ENCODE measurements around the gene DRAP1. TPM values are rescaled to one million over a fixed set of nuclear protein-coding genes. Genes with fewer than 3 reads are reported as not detected.

Gene DRAP1
- total and polyA plus RNA-seq, 11 donors, result 76.5 to 180 (median 104) TPM

DNA sequence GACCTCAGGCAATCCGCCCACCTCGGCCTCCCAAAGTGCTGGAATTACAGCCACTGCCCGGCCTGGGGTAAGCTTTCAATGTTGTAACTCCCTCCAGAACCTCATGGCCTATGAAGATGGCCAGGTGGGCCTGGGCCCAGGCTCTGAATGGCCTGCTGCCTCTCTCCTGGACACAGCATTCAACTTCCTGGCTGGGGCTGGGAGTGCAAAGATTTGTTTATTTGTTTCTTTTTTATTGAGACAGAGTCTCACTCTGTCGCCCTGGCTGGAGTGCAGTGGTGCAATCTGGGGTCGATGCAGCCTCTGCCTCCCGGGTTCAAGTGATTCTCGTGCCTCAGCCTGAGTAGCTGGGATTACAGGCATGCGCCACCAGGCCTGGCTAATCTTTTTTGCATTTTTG, 25.5 kb downstream of the DRAP1 start:
- no peak for DNase-seq
- TF ChIP-seq, protein P1, sequence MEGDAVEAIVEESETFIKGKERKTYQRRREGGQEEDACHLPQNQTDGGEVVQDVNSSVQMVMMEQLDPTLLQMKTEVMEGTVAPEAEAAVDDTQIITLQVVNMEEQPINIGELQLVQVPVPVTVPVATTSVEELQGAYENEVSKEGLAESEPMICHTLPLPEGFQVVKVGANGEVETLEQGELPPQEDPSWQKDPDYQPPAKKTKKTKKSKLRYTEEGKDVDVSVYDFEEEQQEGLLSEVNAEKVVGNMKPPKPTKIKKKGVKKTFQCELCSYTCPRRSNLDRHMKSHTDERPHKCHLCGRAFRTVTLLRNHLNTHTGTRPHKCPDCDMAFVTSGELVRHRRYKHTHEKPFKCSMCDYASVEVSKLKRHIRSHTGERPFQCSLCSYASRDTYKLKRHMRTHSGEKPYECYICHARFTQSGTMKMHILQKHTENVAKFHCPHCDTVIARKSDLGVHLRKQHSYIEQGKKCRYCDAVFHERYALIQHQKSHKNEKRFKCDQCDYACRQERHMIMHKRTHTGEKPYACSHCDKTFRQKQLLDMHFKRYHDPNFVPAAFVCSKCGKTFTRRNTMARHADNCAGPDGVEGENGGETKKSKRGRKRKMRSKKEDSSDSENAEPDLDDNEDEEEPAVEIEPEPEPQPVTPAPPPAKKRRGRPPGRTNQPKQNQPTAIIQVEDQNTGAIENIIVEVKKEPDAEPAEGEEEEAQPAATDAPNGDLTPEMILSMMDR (IDR thresholded peaks at IDR 0.05), result no peak
- no peak for TF ChIP-seq POLR2A (IDR thresholded peaks at IDR 0.05)
- no peaks in the 10 kb centered on the region for H3K36me3 ChIP-seq
- H3K27me3 ChIP-seq, result peaks cover 0 to 14% (median 0%) of the 10 kb centered on the region in 9 donors
- WGBS, 4 donors, result 82 to 86% (median 84%) methylated on average over 7 to 8 of the region's 8 CpGs
- ATAC-seq, result no peak
- no peaks in the 10 kb centered on the region for H3K9me3 ChIP-seq
- H3K27ac ChIP-seq, result no peak overlapping the region
- peaks cover 0 to 19% (median 0%) of the 10 kb centered on the region in 12 donors for H3K4me1 ChIP-seq
- intact Hi-C loops (cut with DNase I), result no loop called here
- H3K4me3 ChIP-seq, result no peak overlapping the region

DNA sequence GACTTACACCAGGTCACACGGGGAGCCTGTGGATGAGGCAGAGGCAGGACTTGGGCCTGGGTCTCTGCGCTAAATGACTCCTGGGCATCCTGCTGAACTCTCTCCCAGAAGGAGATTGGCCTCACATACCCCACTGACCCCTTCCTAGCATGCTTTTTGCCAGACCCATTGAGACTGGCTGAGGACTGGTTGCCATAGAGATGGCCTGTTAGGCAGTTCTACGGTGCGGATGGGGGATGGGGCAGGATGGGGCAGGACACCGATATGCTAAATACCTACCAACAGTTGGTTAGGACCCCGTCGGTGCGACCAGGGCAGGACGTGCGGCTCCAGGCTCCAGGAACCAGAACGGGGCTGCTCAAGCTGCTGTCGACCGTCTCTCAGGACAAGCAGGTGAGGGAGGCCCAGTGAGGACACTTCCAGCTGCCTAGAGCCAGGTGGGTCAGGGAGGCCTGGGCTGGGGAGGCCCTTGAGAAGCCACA, 26.2 kb downstream of the DRAP1 start, which contains the start of gene TSGA10IP:
TSS of gene TSGA10IP (plus strand) at position 51 of the 482 bp plus-strand sequence. CDS start at position 247, 196 bp downstream.
- 52 to 57% (median 55%) methylated on average over 12 to 13 of the region's 13 CpGs for WGBS, 4 donors
- intact Hi-C loops (cut with DNase I), result no loop called here
- DNase-seq, result no peak
- no peak for TF ChIP-seq POLR2A (IDR thresholded peaks at IDR 0.05)
- TF ChIP-seq, protein P1 (IDR thresholded peaks at IDR 0.05), result no peak
- Histone ChIP-seq H3K27ac (no peak within 1 kb of the TSS), H3K27me3 (peaks cover 0 to 12% (median 0%) of the 10 kb centered on the region in 9 donors), H3K9me3 (no peaks in the 10 kb centered on the region), H3K4me3 (no peak within 1 kb of the TSS), H3K4me1 (peaks cover 0 to 19% (median 0%) of the 10 kb centered on the region in 12 donors), H3K36me3 (no peaks in the 10 kb centered on the region)
- ATAC-seq, result no peak

DNA sequence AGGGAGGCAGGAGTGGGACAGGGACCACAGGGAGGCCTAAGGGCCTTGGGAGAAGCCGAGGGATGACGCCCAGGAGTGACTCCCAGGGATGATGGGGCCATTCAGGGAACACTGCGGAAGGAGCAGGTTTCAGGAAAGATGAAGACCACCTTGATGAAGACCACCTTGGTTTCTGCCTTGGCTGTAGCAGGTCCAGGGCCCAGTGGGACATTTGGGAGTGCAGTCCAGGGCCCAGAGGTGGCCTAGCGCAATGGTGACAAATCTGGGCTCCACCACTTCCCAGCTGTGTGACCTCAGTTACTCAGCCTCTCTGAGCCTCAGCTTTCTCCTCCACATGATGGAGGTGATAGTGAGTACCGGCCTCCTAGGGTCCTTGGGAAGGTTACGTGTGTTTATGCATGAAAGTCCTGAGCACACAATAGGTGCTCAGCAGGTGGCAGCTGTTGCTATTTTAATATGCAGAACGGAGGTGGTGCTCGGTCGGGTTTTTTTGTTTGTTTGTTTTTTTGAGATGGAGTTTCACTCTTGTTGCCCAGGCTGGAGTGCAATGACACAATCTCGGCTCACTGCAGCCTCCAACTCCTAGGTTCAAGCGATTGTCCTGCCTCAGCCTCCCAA, 26.8 kb downstream of the DRAP1 start:
- H3K4me3 ChIP-seq, result no peak overlapping the region
- TF ChIP-seq POLR2A (IDR thresholded peaks at IDR 0.05), result no peak
- TF ChIP-seq, protein P1 (IDR thresholded peaks at IDR 0.05), result no peak
- H3K27ac ChIP-seq, result no peak overlapping the region
- no peaks in the 10 kb centered on the region for H3K36me3 ChIP-seq
- DNase-seq, result no peak
- no peak for ATAC-seq
- WGBS, 4 donors, result 83 to 89% (median 84%) methylated on average over 11 of the region's 11 CpGs
- peaks cover 0 to 16% (median 0%) of the 10 kb centered on the region in 12 donors for H3K4me1 ChIP-seq
- H3K27me3 ChIP-seq, result peaks cover 0 to 10% (median 0%) of the 10 kb centered on the region in 9 donors
- no peaks in the 10 kb centered on the region for H3K9me3 ChIP-seq
- intact Hi-C loops (cut with DNase I), result no loop called here

DNA sequence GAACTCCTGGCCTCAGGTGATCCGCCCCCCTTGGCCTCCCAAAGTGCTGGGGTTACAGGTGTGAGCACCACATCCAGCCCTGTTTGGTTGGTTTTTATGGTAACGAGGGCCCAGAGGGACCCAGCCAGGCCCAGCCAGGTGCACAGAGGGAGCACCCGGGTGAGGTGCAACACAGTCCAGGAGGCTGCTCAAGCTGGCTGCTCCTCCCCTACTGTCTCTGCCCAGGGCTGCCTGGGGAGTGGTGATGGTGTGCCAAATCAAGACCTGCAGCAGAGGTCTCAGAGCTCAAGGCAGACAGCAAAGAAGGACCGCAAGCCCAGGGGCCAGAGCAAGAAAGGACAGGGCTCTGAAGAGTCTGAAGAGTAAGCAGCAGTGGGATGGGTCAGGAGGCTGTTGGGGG, 27.4 kb downstream of the DRAP1 start:
- TF ChIP-seq, protein P1 (IDR thresholded peaks at IDR 0.05), result no peak
- no peak for TF ChIP-seq POLR2A (IDR thresholded peaks at IDR 0.05)
- peaks cover 0 to 10% (median 0%) of the 10 kb centered on the region in 12 donors for H3K4me1 ChIP-seq
- no peak for DNase-seq
- H3K27ac ChIP-seq, result no peak overlapping the region
- H3K4me3 ChIP-seq, result no peak overlapping the region
- no peak for ATAC-seq
- peaks cover 0 to 6% (median 0%) of the 10 kb centered on the region in 9 donors for H3K27me3 ChIP-seq
- H3K36me3 ChIP-seq, result no peaks in the 10 kb centered on the region
- intact Hi-C loops (cut with DNase I), result no loop called here
- WGBS, 4 donors, result 77 to 86% (median 84%) methylated on average over 2 to 4 of the region's 4 CpGs
- H3K9me3 ChIP-seq, result no peaks in the 10 kb centered on the region
